ENCODE results near the gene PELO. TPM values are rescaled to one million over a fixed set of nuclear protein-coding genes. Genes with fewer than 3 reads are reported as not detected.

The PELO gene
- total RNA-seq, 1 experiment from 2014 or later: 18.7 TPM

- TF ChIP-seq MYBL2 (CRISPR knock-in tag; IDR thresholded peaks at IDR 0.05) (no peak), NFYB (CRISPR knock-in tag; conservative IDR thresholded peaks at IDR 0.05; ENCODE audit: low read depth) (no peak), FOXJ3 (CRISPR knock-in tag; IDR thresholded peaks at IDR 0.05; ENCODE audit: borderline replicate concordance) (no peak), CREB1 (CRISPR knock-in tag; IDR thresholded peaks at IDR 0.05) (no peak), ZSCAN18 (CRISPR knock-in tag; IDR thresholded peaks at IDR 0.05) (no peak), ZNF671 (CRISPR knock-in tag; IDR thresholded peaks at IDR 0.05) (no peak)
Measured at GRCh38 chr5:52772668-52773067, 15.0 kb upstream of the PELO start (continued).

- H3K27ac Mint-ChIP-seq: no peak overlapping the region
- H3K4me3 Mint-ChIP-seq: no peak overlapping the region
- H3K27me3 Mint-ChIP-seq (ENCODE audit: low read depth): no peaks in the 10 kb centered on the region
- ATAC-seq: no peak
- H3K36me3 Mint-ChIP-seq: no peaks in the 10 kb centered on the region
- CTCF ChIA-PET: interaction anchor here (0.9 to 1.4 kb wide), 2 partner anchors 26 to 80 kb away, joined by 3 read pairs; no protein-coding TSS in a partner anchor
- H3K9me3 Mint-ChIP-seq: no peaks in the 10 kb centered on the region; the same call in 1 of the 2 replicates
- TF ChIP-seq SMAD3 (CRISPR knock-in tag; IDR thresholded peaks at IDR 0.05; ENCODE audit: borderline replicate concordance) (no peak), ZNF512 (CRISPR knock-in tag; IDR thresholded peaks at IDR 0.05; ENCODE audit: borderline replicate concordance) (no peak), TCF7 (CRISPR knock-in tag; IDR thresholded peaks at IDR 0.05; ENCODE audit: low read depth) (no peak), CREM (CRISPR knock-in tag; IDR thresholded peaks at IDR 0.05) (no peak), GRHL2 (CRISPR knock-in tag; IDR thresholded peaks at IDR 0.05; ENCODE audit: insufficient replicate concordance, severe bottlenecking) (no peak), NFYB (CRISPR knock-in tag; conservative IDR thresholded peaks at IDR 0.05; ENCODE audit: low read depth) (no peak), E2F4 (CRISPR knock-in tag; IDR thresholded peaks at IDR 0.05; ENCODE audit: borderline replicate concordance, low read depth) (no peak), FOXK1 (CRISPR knock-in tag; IDR thresholded peaks at IDR 0.05) (no peak), OVOL2 (CRISPR knock-in tag; IDR thresholded peaks at IDR 0.05; ENCODE audit: borderline replicate concordance) (no peak), EMX1 (CRISPR knock-in tag; IDR thresholded peaks at IDR 0.05) (no peak), ZNF671 (CRISPR knock-in tag; IDR thresholded peaks at IDR 0.05) (no peak), FOXJ3 (CRISPR knock-in tag; IDR thresholded peaks at IDR 0.05; ENCODE audit: borderline replicate concordance) (no peak), FOXP4 (CRISPR knock-in tag; IDR thresholded peaks at IDR 0.05) (no peak)
- POLR2A ChIA-PET: interaction anchor here (0.6 kb wide), 1 partner anchor 69 kb away, joined by 5 read pairs; no protein-coding TSS in a partner anchor
- H3K4me1 Mint-ChIP-seq: peaks cover 18% of the 10 kb centered on the region
- no peak for DNase-seq (ENCODE audit: low spot score)
Measured at GRCh38 chr5:52773342-52773741, 14.4 kb upstream of the PELO start.

GRCh38 chr5:52774005-52774410 lies 13.7 kb upstream of the PELO start:
- Mint-ChIP-seq H3K27me3 (ENCODE audit: low read depth) (no peaks in the 10 kb centered on the region), H3K4me1 (peaks cover 18% of the 10 kb centered on the region), H3K4me3 (no peak overlapping the region), H3K27ac (peak overlapping the region; percentile 39), H3K9me3 (no peaks in the 10 kb centered on the region; the same call in 1 of the 2 replicates), H3K36me3 (no peaks in the 10 kb centered on the region)
- no peak for DNase-seq (ENCODE audit: low spot score)
- ChIA-PET POLR2A (interaction anchor here (0.6 kb wide), 1 partner anchor 68 kb away, joined by 5 read pairs; no protein-coding TSS in a partner anchor), CTCF (interaction anchor here (0.9 to 1.4 kb wide), 2 partner anchors 25 to 81 kb away, joined by 3 read pairs; no protein-coding TSS in a partner anchor)
- peak; percentile 90 for ATAC-seq
- TF ChIP-seq MYBL2 (CRISPR knock-in tag; IDR thresholded peaks at IDR 0.05): no peak
- no peak for TF ChIP-seq USF2 (CRISPR knock-in tag; IDR thresholded peaks at IDR 0.05)
- TF ChIP-seq RELA (CRISPR knock-in tag; IDR thresholded peaks at IDR 0.05; ENCODE audit: borderline replicate concordance): no peak
- no peak for TF ChIP-seq ZSCAN18 (CRISPR knock-in tag; IDR thresholded peaks at IDR 0.05)
- TF ChIP-seq SOX15 (CRISPR knock-in tag; IDR thresholded peaks at IDR 0.05): no peak
- no peak for TF ChIP-seq ATF6 (CRISPR knock-in tag; IDR thresholded peaks at IDR 0.05)
- TF ChIP-seq SP1 (CRISPR knock-in tag; conservative IDR thresholded peaks at IDR 0.05): no peak
